NCI-H1092 treated with DMSO at 0.1 percent for 48 hours (cell line): ENCODE measurements around the gene TPCN2.

Experiments
- DNase-seq: peaks from one replicate; lab custom pipeline; 2025; lab: John Stamatoyannopoulos, UW

Gene TPCN2

DNA sequence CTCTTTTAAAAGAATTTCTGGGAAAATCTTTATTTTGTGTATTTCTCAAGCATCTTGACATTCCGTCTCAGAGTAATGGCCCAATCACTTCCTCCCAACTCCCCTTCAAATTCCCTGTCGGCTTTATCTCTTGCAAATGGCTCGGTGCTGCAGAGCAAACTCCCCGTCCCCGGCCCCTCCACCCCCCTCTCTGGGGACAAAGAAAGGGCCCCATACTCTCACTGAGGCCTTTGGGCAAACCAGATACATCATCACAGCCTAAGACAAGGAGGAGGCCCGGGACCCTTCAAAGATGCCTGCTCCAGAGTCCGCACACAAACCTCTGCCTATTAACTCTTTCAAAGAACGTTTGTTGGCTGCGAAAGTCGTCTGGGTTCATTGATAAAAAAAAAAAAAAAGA is 103.1 kb downstream of the TPCN2 start:
- no peak for DNase-seq

- DNase-seq: no peak
These were observed 104.1 kb downstream of the TPCN2 start for GRCh38 chr11:69152733-69153421.

DNA sequence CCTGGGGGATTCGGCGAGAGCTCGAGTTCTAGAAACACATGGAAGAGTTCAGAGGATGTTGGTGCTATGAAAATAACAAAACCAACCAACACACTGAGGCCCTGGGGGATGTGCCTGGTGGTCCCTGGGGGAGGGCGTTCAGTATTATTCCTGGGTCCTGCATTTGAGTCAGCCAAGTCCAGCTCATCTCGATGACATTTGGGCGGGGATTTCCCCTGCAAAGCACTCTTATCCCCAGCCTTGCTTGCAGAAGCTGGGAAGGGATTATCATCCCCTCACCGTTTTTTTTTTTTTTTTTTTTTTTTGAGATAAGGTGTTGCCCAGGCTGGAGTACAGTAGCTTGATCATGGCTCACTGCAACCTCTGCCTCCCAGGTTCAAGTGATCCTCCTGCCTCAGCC is 104.9 kb downstream of the TPCN2 start:
- no peak for DNase-seq

DNA sequence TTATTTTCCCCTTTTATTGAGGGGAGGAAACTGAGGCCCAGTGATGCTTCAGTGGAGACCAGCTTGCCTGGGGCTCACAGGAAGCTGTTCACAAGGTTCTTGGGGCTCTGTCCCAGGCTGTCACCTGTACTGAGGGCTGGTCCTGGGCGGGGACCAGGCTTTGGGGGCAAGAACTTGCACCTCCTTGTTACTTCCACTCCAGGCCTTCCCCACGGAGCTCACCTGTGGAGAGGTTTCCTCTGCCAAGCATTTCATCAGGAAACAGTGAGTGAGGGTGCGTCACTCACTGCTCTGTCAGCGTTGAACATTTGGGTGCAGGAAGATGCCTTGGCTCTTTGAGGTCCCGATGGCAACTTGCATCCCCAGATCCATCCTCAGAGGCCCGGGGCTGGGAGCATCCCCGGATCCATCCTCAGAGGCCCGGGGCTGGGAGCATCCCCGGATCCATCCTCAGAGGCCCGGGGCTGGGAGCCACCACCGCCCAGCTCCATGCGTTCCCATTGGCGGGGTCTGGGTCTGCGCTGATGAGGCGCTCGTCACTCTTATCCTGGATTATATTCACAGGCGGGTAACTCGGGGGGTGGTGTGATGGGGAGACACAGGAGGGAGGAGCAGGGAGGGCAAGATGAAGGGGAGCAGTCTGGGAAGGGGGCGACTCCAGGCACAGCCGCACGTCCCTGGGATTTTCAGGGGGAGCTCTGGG is 105.6 kb downstream of the TPCN2 start:
- DNase-seq: no peak

DNA sequence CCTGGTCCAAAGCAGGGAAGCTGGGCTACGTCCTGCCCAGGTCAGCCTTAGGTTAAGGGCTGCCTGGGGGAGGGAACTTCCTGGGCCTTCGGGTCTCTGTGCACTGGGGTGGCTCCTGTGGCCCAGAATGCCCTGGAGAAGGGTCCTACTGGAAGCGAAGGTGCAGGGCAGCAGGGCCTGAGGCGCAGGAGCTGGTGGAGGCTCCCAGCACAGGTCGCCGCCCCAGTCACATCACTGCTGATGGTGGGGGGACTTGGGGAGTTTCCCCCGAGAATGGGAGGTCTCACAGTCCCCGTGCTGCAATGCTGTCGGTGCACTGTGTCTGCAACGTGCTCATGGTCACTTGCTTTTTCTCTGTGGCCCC is 106.2 kb downstream of the TPCN2 start:
- no peak for DNase-seq

GRCh38 chr11:69155302-69156234 is 106.8 kb downstream of the TPCN2 start, which contains the start of gene SMIM38:
SMIM38 (plus strand) TSS chr11:69155935; CDS start chr11:69157847, 1,912 bp downstream.
- DNase-seq: no peak

- no peak for DNase-seq
These were observed 107.5 kb downstream of the TPCN2 start for GRCh38 chr11:69156235-69156639.

DNA sequence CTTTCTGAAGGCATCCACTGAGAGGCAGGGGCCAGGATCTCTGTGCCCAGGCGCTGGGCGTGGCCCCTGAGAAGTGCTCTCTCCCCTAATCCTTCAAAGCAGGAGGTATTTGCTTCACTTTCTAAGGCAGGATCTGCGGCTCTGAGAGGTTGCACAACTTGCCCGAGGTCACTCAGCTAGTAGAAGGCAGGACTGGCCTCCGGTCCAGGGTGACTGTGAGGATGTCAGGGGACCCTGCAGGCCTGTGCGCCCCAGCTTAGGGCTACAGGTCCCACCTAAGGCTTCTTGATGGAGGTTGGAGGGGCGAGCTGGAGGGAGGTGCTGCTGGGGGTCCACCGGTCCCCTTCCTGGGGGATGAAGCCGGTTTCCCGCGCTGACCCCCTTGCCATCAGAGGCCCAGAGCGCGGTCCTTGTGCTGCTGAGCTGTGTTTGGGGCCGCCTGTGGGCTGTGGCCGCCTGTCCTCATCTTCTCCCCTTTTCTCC is 108.0 kb downstream of the TPCN2 start:
- no peak for DNase-seq

DNA sequence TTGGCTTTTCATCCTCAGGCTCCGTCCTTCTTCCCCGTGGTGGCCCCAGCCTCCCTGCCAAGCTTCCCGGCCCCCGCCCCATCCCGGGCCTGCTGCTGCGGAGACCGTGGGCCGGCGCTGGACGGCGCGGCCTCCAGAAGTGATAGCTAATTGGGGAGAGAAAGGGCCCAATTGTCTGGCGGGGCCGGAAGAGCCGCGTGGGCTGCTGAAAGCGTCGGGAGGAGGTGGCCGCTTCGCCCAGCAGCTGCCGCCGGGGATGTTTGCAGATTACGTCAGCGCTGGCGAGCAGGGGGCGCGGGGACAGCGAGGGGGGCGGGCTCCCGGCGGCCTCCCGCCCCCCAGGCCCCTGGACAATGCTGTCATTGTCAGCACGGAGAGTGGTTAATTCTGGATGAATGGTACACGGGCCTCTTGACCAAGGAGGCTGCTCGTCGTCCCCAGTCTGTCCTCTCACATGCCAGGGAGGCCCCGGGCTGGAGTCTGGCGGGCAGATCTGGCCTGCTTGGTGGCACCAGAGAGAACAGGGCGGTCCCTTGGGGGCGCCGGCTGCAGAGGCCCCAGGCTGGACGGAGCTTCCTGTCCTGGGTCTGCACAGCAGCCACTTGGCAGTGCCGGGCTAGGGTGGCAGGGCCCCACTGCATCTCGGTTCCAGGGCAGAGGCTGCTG is 108.6 kb downstream of the TPCN2 start:
- DNase-seq: peak; percentile 86

DNA sequence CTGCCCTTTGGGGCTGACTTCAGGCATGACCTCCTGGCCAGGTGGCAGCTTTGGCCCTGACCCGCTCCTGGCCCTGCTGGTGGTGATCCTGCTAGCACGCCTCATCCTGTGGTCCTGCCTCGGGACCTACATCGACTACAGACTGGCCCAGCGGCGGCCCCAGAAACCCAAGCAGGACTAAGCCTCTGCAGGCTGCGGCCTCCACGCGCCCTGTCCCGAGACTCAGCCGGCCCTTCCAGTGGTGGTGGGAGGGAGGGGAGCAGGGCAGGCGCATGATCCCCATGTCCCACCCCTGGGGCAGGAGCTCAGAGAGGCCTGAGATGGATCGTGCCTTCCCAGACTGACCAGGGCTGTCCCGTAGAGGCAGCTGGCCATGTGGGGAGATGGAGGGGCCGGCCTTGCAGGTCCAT is 109.1 kb downstream of the TPCN2 start:
- no peak for DNase-seq

DNA sequence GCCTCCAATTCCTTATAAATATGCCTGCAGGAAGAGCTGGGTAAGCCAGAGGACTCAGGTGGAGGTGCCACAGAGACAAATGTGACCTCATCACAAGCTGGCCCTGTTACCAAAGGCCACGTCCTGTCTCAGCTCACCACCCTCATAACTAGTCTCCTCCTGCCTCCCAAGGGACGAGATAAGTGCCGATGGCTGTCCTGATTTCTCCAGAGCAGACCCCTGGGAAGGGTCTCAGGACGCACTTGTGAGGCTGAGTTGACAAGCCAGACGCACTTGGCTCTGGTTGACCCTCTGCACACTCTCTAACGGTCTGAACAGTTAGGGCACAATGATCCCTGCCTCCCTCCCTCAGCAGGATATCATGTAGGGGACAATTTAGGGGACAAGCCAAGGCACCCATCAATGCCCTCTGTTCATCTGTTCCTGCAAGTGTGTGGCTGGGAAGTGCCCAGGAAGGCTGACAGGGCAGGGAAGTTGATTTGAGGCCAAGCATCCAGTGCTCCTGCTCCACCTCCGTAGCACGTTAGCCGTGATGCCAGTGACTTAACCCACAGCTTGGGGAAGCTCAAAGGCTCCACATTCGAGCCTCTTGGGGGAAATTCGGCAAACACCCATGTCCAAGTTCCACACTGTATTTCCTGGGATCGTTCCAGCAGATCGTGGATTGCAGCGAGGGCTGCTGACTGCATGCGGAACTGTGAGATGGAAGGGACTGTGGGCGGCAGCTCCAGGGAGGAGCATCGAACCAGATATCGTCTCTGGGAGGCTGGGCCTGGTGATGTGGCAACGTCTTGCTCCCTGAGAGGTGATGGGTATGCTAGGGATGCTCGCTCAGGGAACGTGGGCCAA is 109.8 kb downstream of the TPCN2 start:
- no peak for DNase-seq

GRCh38 chr11:69159150-69159852 is 110.6 kb downstream of the TPCN2 start:
- no peak for DNase-seq

GRCh38 chr11:69160296-69161116 is 111.8 kb downstream of the TPCN2 start:
- no peak for DNase-seq

DNA sequence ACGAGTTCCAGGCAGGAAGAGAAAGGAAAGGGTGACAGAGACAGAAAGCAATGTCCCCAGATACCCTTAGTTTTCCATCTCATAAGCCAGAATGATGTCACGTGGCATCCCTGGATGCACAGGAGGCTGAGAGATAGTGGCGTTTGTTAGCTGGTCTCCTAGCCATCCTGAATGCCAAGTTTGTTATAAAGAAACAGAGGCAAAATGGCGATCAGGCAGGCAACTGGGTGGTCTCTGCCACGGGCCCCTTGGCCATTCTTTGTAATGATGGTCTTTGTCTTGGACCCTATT is 112.3 kb downstream of the TPCN2 start:
- no peak for DNase-seq

GRCh38 chr11:69162505-69162904 is 113.8 kb downstream of the TPCN2 start:
- no peak for DNase-seq

DNA sequence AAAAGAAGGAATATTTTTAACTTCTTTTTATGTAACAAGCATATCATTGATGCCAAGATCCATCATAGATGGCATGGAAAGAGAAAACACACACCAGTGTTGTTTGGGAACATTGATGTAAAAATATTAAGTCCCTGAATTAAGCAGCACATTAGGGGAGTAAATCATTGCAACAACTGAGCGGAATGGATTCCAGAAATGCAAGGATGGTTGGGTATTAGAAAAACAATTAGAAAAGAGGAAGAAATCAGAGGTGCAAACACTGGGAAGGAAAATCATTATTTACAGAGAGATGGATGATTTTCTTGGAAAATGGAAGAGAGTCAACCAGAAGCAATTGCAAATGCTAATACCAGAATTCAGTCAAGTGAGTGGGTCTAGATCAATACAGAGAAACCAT is 115.1 kb downstream of the TPCN2 start:
- no peak for DNase-seq

DNA sequence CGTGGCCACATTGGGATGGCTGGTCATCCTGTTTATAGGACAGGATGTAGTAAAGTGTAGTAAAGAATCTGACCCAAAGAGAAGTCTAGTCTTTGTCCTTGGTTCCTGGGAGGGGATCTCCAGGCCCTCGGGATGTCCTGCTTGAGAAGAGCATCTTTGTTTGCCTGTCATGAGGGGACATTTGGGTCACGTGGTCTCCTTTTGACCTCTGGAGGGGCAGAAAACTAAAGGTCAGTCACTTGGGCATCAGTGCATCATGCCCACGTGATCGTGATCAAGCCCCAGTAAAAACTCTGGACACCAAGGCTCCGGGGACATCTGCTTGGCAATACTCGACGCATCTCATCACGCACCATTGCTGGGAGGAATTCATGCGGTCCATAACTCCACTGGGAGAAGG is 116.1 kb downstream of the TPCN2 start:
- DNase-seq: no peak

GRCh38 chr11:69165775-69166174 is 117.0 kb downstream of the TPCN2 start:
- DNase-seq: no peak

- DNase-seq: no peak
These were observed 117.7 kb downstream of the TPCN2 start for GRCh38 chr11:69166218-69167115.
